ENCODE results near the gene SPATA21.

Gene SPATA21

GRCh38 chr1:16418823-16419425, 18.3 kb downstream of the SPATA21 start:
- no peak for DNase-seq

DNA sequence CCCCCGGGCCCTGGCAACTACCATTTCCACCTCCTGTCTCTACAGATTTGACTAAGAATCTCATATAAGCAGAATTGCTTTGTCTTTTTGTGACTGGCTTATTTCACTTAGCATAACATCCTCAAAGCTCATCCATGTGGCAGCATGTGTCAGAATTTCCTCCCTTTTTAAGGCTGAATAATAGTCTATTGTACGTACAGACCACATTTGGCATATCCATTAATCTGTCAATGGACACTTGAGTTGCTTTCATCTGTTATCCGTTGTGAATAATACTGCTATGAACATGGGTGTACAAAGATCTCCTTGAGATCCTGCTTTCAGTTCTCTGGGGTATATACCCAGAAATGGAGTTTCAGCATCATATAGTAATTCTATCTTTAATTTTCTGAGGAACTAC, 24.0 kb downstream of the SPATA21 start:
- no peak for DNase-seq

DNA sequence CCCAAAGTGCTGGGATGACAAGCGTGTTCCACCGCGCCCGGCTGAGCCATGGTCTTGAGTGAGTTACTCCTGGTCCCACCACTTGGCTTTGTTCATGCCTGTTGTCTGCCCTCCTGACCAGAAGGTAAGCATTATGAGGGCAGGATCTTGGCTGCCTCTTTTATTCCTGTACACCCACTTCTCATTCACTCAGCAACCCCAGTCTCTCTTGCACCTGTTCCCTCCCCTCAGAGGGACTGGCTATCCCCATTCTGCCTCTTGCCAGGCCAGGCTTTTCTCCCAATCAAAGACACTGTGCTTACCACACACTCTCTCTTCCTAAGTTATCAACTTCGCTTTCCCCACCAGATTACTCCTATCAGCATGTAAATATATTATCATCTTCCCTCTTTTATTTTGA, 26.4 kb downstream of the SPATA21 start:
- no peak for DNase-seq

DNA sequence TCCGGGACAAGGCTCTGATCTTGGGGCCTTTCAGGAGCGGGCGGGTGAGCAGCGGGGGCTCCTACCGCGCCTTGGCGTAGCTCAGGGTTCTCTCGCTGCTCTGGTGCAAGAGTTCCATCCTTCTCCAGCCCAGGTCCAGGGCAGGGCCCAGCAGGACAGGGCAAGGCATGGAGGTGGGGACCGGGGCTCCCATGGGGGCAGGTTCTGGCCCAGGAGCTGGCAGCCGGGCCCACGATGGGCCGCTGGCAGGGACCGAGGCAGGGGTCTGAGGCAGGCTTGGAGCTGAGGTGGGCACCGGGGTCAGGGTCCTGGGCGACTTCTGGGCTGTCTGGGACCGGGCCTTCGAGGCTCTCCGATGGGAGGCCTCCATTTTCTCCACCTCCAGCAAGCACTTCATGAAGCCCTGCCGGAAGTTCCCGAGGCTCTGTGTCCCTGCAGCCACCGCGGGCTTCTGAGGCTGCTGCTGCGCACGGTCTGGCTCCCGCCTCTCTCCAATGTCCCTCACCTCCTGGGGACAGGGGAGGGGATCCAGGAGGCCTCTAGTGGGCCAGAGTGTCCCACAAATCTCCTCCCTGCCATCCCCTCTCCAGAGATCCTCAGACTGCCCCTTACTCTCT, 27.6 kb downstream of the SPATA21 start:
- DNase-seq: no peak

DNA sequence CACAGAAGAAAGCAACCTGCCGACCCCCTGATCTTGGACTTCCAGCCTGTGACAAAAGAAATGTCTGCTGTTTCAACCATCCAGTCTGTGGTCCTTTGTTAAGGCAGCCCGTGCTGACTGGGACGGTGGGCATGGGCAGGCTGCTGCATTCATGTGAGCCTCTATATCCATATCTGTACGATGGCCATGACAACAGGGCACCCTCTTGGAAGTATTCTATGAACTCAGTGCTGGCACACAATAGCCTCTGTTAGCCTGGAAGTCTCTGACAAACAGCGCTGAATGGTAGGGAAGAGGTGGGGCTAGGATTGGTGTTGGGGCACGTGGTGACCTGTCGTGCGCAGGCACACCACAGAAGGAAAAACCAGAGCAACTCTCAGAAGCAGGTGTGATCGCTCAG, 30.4 kb downstream of the SPATA21 start:
- no peak for DNase-seq

DNA sequence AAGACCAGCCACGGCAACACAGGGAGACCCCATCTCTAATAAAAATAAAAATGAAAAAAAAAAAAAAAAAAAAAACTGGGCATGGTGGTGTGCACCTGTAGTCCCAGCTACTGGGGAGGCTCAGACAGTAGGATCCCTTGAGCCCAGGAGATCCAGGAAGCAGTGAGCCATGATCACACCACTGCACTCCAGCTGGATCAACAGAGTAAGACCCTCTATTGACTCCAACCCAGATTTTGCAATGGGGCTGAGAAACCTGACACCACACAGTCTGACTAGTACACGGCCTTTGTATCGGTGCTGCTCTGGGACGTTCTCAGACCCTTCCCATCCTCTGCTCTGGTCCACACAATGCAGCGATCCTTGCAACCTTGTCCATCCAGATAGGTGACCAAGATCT, 31.8 kb downstream of the SPATA21 start:
- DNase-seq: no peak

DNA sequence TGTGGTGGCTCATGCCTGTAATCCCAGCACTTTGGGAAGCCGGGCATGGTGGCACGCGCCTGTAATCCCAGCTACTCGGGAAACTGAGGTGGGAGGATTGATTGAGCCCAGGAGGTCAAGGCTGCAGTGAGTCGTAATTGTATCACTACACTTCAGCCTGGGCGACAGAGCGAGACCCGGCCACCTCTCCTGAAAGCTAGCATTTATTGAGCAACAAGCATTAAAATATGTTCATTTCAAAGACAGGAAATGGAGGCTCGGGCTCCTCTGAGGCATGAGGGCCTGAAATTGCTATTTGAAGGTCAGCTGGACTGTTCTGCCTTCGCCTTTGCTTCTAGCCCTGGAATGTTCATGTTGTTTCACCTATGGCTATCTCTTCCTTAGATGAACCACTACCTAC, 34.5 kb downstream of the SPATA21 start:
- DNase-seq: no peak

DNA sequence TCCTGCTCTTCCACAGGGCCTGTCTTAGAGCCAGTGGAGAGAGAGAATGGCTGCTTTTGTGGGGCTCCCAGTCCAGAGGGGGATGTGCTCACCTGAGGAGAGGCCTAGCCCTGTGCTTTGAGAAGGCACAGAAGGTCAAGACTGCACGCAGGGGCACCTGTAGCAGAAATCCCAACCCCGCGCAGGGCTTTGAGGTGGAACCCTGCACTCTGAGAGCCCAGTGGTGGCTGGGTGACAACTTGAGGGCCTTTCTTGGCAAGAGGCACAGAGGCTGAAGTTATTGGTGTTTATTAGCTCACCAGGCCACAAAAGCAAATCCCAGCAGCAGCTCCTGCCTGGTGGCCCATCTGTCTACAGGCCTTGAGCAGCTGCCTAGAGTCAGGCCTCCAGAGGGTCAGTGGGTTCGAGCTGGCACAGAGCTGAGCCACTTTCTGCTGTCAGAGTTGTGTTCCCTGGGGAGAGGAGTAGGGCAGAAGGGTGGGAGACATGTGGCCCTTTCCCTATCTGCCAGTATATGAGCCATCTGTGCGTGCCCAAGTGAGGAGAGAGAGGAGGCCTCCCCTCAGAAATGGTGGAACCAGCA, 38.8 kb downstream of the SPATA21 start:
- no peak for DNase-seq

- DNase-seq: no peak
Measured at GRCh38 chr1:16397120-16397519, 40.1 kb downstream of the SPATA21 start.

- no peak for DNase-seq
Measured at GRCh38 chr1:16396591-16396990, 40.6 kb downstream of the SPATA21 start.

- no peak for DNase-seq
Measured at GRCh38 chr1:16394977-16395376, 42.2 kb downstream of the SPATA21 start.

DNA sequence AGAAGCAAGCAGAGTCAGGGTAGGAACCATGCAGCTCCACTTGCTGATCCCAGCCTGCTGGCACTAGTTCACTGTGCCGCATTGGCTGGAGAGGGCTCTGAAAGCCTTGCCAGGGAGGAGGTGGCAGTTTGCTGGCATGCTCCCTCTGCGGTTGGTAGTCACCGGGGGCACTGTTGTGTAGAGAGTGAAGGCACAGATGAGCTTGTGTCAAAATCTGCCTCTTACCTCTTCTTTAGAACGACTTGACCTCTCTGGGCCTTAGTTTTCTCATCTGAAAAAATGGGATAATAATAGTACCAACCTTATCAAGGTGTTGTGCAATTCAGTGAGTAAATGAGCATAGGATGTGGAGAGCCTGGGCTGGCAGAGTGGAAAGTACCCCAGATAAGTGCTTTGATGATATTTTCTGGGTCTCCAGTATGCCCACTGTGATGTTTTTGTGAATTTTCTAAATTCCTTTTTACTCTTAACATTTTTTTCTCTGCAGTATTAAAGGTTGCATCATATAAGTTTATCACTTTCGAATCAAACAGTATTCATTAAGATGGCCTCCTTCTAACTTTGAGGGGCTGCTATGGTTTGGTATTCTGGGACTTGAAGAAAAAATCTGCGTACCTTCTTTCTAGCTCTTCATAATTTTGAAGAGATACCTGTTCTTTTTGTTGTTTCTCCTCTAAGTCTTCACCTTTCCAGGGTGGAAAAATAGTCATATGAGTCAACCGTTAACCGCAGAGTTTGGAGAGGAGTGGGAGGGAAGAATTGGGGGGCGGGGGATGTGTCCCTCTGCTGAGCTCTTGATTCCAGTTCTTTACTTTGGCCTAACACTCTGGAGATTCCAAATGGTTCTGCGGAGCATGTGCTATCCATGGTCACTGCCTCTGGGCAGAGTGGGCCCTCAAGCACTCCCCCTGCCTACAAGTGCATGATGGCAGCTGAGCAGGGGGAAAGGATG, 43.4 kb downstream of the SPATA21 start:
- no peak for DNase-seq

- DNase-seq: no peak
Measured at GRCh38 chr1:16392740-16393569, 44.3 kb downstream of the SPATA21 start.

GRCh38 chr1:16391411-16391810, 45.8 kb downstream of the SPATA21 start:
- DNase-seq: no peak

DNA sequence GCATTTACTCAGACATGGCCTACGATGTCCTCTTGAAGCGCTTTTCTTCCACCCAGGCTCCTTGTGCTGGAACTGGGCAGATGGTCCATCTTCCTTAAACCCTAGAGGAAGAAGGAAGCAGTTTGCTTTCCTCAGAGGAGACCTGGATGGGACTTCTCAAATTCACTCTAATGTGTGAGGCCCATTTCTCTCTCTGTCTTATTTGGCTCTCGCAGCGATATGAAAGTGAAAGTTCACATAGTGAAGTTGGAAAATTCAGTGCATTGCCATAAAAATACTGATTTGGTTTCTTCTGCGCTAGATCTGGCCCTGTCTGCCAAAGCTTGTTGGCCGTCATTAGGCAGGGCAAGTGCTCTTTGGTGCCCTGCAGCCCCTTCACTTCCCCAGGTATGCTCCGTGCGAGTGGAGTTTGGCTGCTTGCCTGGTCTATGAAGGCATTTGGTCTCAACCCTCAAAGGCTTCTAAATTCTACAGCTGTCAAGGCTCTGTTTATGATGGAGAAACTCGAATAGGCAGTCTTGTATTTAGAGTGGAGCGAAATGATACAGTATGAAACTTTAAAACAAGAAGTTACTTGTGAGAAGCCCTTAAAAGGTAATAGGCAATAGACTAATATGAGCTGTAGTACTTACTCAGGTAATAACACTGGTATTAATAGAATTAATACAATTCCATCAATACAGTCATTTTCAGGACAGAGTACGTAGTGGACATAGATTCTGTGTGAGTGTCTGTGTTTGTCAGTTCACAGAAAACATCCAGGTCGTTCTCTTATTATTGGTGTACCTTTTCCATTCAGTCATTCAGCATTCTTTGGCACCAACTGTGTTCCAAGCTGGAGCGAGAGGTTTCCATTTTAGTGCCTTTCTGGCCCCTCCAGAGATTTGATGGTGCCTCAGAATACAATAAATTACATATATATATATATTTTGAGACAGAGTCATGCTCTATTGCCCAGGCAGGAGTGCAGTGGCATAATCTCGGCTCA, 49.7 kb downstream of the SPATA21 start:
- DNase-seq: no peak

- DNase-seq: no peak
Measured at GRCh38 chr1:16386454-16387113, 50.6 kb downstream of the SPATA21 start.

GRCh38 chr1:16385659-16386453, 51.4 kb downstream of the SPATA21 start:
- DNase-seq: no peak

- DNase-seq: no peak
Measured at GRCh38 chr1:16383888-16384287, 53.3 kb downstream of the SPATA21 start.

- DNase-seq: no peak
Measured at GRCh38 chr1:16380868-16381267, 56.4 kb downstream of the SPATA21 start.

- no peak for DNase-seq
Measured at GRCh38 chr1:16378443-16378842, 58.8 kb downstream of the SPATA21 start.
